ENCODE data around the gene KDM6A.
"Not testable (repeated sequence)": the region's sequence is repeated elsewhere in the genome, so short reads cannot be mapped to it uniquely, and the experiment has no call there.

Gene KDM6A

DNA sequence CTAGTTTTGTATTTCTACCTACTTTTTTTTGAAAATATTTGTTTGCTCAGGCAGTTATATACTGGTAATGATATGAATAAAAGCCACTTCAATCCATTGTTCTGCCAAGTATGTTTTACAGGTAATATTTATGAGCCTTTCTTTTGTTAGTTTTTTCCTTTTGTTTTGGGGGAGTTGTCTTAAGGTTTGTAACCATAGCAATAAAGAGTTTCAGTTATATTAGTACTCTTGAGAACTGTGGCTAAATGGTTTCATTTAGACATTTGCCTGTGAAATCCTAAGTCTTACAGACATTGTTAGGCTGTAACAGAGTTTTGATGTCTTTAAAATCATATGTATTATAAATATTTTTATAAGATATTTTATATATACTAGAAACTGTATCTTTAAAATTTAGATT lies 177.6 kb downstream of the KDM6A start:
- no peaks in the 10 kb centered on the region for H3K4me1 ChIP-seq (ENCODE audit: control insufficient read depth in 5 of 5, insufficient read depth in 5 of 5, low read length in 5 of 5)

GRCh38 chrX:45056428-45057145 lies 183.6 kb downstream of the KDM6A start:
- Histone ChIP-seq H3K9ac (ENCODE audit: low read length in 5 of 5) (no peak overlapping the region), H3K36me3 (ENCODE audit: control insufficient read depth in 5 of 5, insufficient read depth in 5 of 5, low read length in 5 of 5) (peaks cover 13 to 27% (median 21%) of the 10 kb centered on the region in 5 donors), H3K4me1 (ENCODE audit: control insufficient read depth in 5 of 5, insufficient read depth in 5 of 5, low read length in 5 of 5) (peaks cover 0 to 5% (median 0%) of the 10 kb centered on the region in 5 donors), H3K4me3 (ENCODE audit: low read depth in 1 of 5, low read length in 5 of 5) (no peak overlapping the region), H3K27ac (ENCODE audit: low read depth, low read length) (no peak overlapping the region), H3K9me3 (ENCODE audit: control insufficient read depth in 5 of 5, low read length in 5 of 5) (no peaks in the 10 kb centered on the region), H3K27me3 (ENCODE audit: control insufficient read depth in 5 of 5, insufficient read depth in 4 of 5, low read length in 5 of 5) (no peaks in the 10 kb centered on the region)

More for the DNA sequence above, 177.6 kb downstream of the KDM6A start:
- Histone ChIP-seq H3K27ac (ENCODE audit: low read depth, low read length) (no peak overlapping the region), H3K9ac (ENCODE audit: low read length in 5 of 5) (no peak overlapping the region), H3K4me3 (ENCODE audit: low read depth in 1 of 5, low read length in 5 of 5) (no peak overlapping the region), H3K27me3 (ENCODE audit: control insufficient read depth in 5 of 5, insufficient read depth in 4 of 5, low read length in 5 of 5) (no peaks in the 10 kb centered on the region), H3K36me3 (ENCODE audit: control insufficient read depth in 5 of 5, insufficient read depth in 5 of 5, low read length in 5 of 5) (peaks cover 2 to 7% (median 4%) of the 10 kb centered on the region in 5 donors), H3K9me3 (ENCODE audit: control insufficient read depth in 5 of 5, low read length in 5 of 5) (no peaks in the 10 kb centered on the region)

- not testable (repeated sequence) for H3K9ac ChIP-seq (ENCODE audit: low read length in 5 of 5); H3K4me1 ChIP-seq (ENCODE audit: control insufficient read depth in 5 of 5, insufficient read depth in 5 of 5, low read length in 5 of 5); H3K9me3 ChIP-seq (ENCODE audit: control insufficient read depth in 5 of 5, low read length in 5 of 5); H3K27me3 ChIP-seq (ENCODE audit: control insufficient read depth in 5 of 5, insufficient read depth in 4 of 5, low read length in 5 of 5); H3K27ac ChIP-seq (ENCODE audit: low read depth, low read length); H3K4me3 ChIP-seq (ENCODE audit: low read depth in 1 of 5, low read length in 5 of 5)
- H3K36me3 ChIP-seq (ENCODE audit: control insufficient read depth in 5 of 5, insufficient read depth in 5 of 5, low read length in 5 of 5) = peaks cover 26 to 44% (median 38%) of the 10 kb centered on the region in 5 donors
Measured at GRCh38 chrX:45059906-45060305, 186.9 kb downstream of the KDM6A start.

- Histone ChIP-seq H3K4me1 (ENCODE audit: control insufficient read depth in 5 of 5, insufficient read depth in 5 of 5, low read length in 5 of 5) (peaks cover 0 to 5% (median 0%) of the 10 kb centered on the region in 5 donors), H3K36me3 (ENCODE audit: control insufficient read depth in 5 of 5, insufficient read depth in 5 of 5, low read length in 5 of 5) (peaks cover 28 to 51% (median 45%) of the 10 kb centered on the region in 5 donors), H3K9ac (ENCODE audit: low read length in 5 of 5) (no peak overlapping the region), H3K9me3 (ENCODE audit: control insufficient read depth in 5 of 5, low read length in 5 of 5) (no peaks in the 10 kb centered on the region), H3K27me3 (ENCODE audit: control insufficient read depth in 5 of 5, insufficient read depth in 4 of 5, low read length in 5 of 5) (no peaks in the 10 kb centered on the region), H3K27ac (ENCODE audit: low read depth, low read length) (no peak overlapping the region), H3K4me3 (ENCODE audit: low read depth in 1 of 5, low read length in 5 of 5) (no peak overlapping the region)
Measured at GRCh38 chrX:45063319-45064095, 190.5 kb downstream of the KDM6A start.

GRCh38 chrX:45068569-45068968 lies 195.6 kb downstream of the KDM6A start:
- no peak overlapping the region for H3K9ac ChIP-seq (ENCODE audit: low read length in 5 of 5)
- no peaks in the 10 kb centered on the region for H3K9me3 ChIP-seq (ENCODE audit: control insufficient read depth in 5 of 5, low read length in 5 of 5)
- H3K27ac ChIP-seq (ENCODE audit: low read depth, low read length) = no peak overlapping the region
- peaks cover 21 to 26% (median 24%) of the 10 kb centered on the region in 5 donors for H3K36me3 ChIP-seq (ENCODE audit: control insufficient read depth in 5 of 5, insufficient read depth in 5 of 5, low read length in 5 of 5)
- H3K27me3 ChIP-seq (ENCODE audit: control insufficient read depth in 5 of 5, insufficient read depth in 4 of 5, low read length in 5 of 5) = no peaks in the 10 kb centered on the region
- H3K4me1 ChIP-seq (ENCODE audit: control insufficient read depth in 5 of 5, insufficient read depth in 5 of 5, low read length in 5 of 5) = peaks cover 0 to 11% (median 5%) of the 10 kb centered on the region in 5 donors
- H3K4me3 ChIP-seq (ENCODE audit: low read depth in 1 of 5, low read length in 5 of 5) = no peak overlapping the region

GRCh38 chrX:45070116-45071007 lies 197.4 kb downstream of the KDM6A start:
- Histone ChIP-seq H3K9me3 (ENCODE audit: control insufficient read depth in 5 of 5, low read length in 5 of 5) (no peaks in the 10 kb centered on the region), H3K4me3 (ENCODE audit: low read depth in 1 of 5, low read length in 5 of 5) (no peak overlapping the region), H3K36me3 (ENCODE audit: control insufficient read depth in 5 of 5, insufficient read depth in 5 of 5, low read length in 5 of 5) (peaks cover 9 to 11% (median 11%) of the 10 kb centered on the region in 5 donors), H3K27me3 (ENCODE audit: control insufficient read depth in 5 of 5, insufficient read depth in 4 of 5, low read length in 5 of 5) (no peaks in the 10 kb centered on the region), H3K9ac (ENCODE audit: low read length in 5 of 5) (no peak overlapping the region), H3K27ac (ENCODE audit: low read depth, low read length) (no peak overlapping the region), H3K4me1 (ENCODE audit: control insufficient read depth in 5 of 5, insufficient read depth in 5 of 5, low read length in 5 of 5) (peaks cover 0 to 16% (median 5%) of the 10 kb centered on the region in 5 donors)

DNA sequence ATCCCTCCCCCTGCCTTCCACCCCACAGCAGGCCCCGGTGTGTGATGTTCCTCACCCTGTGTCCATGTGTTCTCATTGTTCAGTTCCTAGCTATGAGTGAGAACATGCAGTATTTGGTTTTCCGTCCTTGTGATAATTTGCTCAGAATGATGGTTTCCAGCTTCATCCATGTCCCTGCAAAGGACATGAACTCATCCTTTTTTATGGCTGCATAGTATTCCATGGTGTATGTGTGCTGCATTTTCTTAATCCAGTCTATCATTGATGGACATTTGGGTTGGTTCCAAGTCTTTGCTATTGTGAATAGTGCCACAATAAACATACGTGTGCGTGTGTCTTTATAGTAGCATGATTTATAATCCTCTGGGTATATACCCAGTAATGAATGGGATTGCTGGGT lies 200.0 kb downstream of the KDM6A start:
- peaks cover 6 to 10% (median 9%) of the 10 kb centered on the region in 5 donors for H3K36me3 ChIP-seq (ENCODE audit: control insufficient read depth in 5 of 5, insufficient read depth in 5 of 5, low read length in 5 of 5)
- not testable (repeated sequence) for H3K9ac ChIP-seq (ENCODE audit: low read length in 5 of 5); H3K27me3 ChIP-seq (ENCODE audit: control insufficient read depth in 5 of 5, insufficient read depth in 4 of 5, low read length in 5 of 5); H3K9me3 ChIP-seq (ENCODE audit: control insufficient read depth in 5 of 5, low read length in 5 of 5); H3K4me3 ChIP-seq (ENCODE audit: low read depth in 1 of 5, low read length in 5 of 5); H3K27ac ChIP-seq (ENCODE audit: low read depth, low read length)
- H3K4me1 ChIP-seq (ENCODE audit: control insufficient read depth in 5 of 5, insufficient read depth in 5 of 5, low read length in 5 of 5) = peaks cover 0 to 22% (median 5%) of the 10 kb centered on the region in 5 donors

DNA sequence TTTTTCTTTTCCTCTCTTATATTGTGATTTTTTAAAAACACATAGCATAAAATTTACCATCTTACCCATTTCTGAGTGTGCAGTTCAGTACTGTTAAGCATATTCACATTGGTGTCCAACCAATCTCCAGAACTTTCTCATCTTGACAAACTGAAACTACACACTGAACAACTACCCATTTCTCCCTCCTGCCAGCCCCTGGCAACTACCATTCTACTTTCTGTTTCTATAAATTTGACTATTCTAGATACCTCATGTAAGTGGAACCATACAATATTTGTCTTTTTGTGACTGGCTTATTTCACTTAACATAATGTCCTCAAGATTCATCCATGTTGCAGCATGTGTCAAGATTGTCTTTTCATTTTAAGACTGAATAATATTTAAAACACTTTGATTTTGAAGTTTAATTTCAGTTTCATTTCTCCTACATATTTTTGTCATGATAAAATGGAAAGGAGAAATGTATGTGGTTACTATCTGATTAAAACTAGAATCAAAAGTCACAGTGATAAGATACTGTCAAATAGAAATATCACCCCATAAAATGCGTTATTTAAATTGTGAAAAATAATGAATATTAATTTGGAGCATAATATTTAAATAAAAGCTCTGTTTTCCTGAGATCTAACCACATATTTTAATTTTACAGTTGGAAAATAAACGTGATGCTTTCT lies 204.9 kb downstream of the KDM6A start:
- H3K4me1 ChIP-seq (ENCODE audit: control insufficient read depth in 5 of 5, insufficient read depth in 5 of 5, low read length in 5 of 5) = peaks cover 0 to 11% (median 0%) of the 10 kb centered on the region in 5 donors
- H3K36me3 ChIP-seq (ENCODE audit: control insufficient read depth in 5 of 5, insufficient read depth in 5 of 5, low read length in 5 of 5) = peaks cover 2 to 31% (median 13%) of the 10 kb centered on the region in 5 donors
- no peak overlapping the region for H3K27ac ChIP-seq (ENCODE audit: low read depth, low read length)
- H3K4me3 ChIP-seq (ENCODE audit: low read depth in 1 of 5, low read length in 5 of 5) = no peak overlapping the region
- H3K27me3 ChIP-seq (ENCODE audit: control insufficient read depth in 5 of 5, insufficient read depth in 4 of 5, low read length in 5 of 5) = no peaks in the 10 kb centered on the region
- no peak overlapping the region for H3K9ac ChIP-seq (ENCODE audit: low read length in 5 of 5)
- no peaks in the 10 kb centered on the region for H3K9me3 ChIP-seq (ENCODE audit: control insufficient read depth in 5 of 5, low read length in 5 of 5)

- Histone ChIP-seq H3K9me3 (ENCODE audit: control insufficient read depth in 5 of 5, low read length in 5 of 5) (no peaks in the 10 kb centered on the region), H3K36me3 (ENCODE audit: control insufficient read depth in 5 of 5, insufficient read depth in 5 of 5, low read length in 5 of 5) (peaks cover 19 to 58% (median 48%) of the 10 kb centered on the region in 5 donors), H3K9ac (ENCODE audit: low read length in 5 of 5) (no peak overlapping the region), H3K4me1 (ENCODE audit: control insufficient read depth in 5 of 5, insufficient read depth in 5 of 5, low read length in 5 of 5) (no peaks in the 10 kb centered on the region), H3K4me3 (ENCODE audit: low read depth in 1 of 5, low read length in 5 of 5) (no peak overlapping the region), H3K27ac (ENCODE audit: low read depth, low read length) (no peak overlapping the region), H3K27me3 (ENCODE audit: control insufficient read depth in 5 of 5, insufficient read depth in 4 of 5, low read length in 5 of 5) (no peaks in the 10 kb centered on the region)
Measured at GRCh38 chrX:45083314-45083713, 210.3 kb downstream of the KDM6A start.

Measured in subcutaneous abdominal adipose tissue (tissue), 5 donors.